Activated T-cell treated with anti-CD3 and anti-CD28 coated beads for 4 hours (primary cell): Measurements from ENCODE around the gene INPP5D.
"Not testable (repeated sequence)": the region's sequence is repeated elsewhere in the genome, so short reads cannot be mapped to it uniquely, and the experiment has no call there.

Experiments
- DNase-seq: peaks from one replicate; pipeline ENCODE4 v3.0.0-alpha.2; 2020

INPP5D gene

GRCh38 chr2:233184669-233185068, 124.5 kb downstream of the INPP5D start:
- no peak for DNase-seq

- no peak for DNase-seq
Observed at GRCh38 chr2:233185330-233185729, 125.2 kb downstream of the INPP5D start.

- no peak for DNase-seq
Observed at GRCh38 chr2:233185963-233186362, 125.8 kb downstream of the INPP5D start.

- no peak for DNase-seq
Observed at GRCh38 chr2:233186851-233187250, 126.7 kb downstream of the INPP5D start.

- DNase-seq: no peak
Observed at GRCh38 chr2:233189025-233189424, 128.9 kb downstream of the INPP5D start.

- DNase-seq: not testable (repeated sequence)
Observed at GRCh38 chr2:233191016-233191415, 130.9 kb downstream of the INPP5D start.

GRCh38 chr2:233193738-233194137, 133.6 kb downstream of the INPP5D start:
- DNase-seq: no peak

GRCh38 chr2:233195027-233195426, 134.9 kb downstream of the INPP5D start:
- DNase-seq: no peak

GRCh38 chr2:233197022-233197421, 136.9 kb downstream of the INPP5D start:
- DNase-seq: no peak

- no peak for DNase-seq
Observed at GRCh38 chr2:233198026-233198425, 137.9 kb downstream of the INPP5D start.

GRCh38 chr2:233199870-233200269, 139.7 kb downstream of the INPP5D start:
- no peak for DNase-seq

GRCh38 chr2:233200790-233201189, 140.6 kb downstream of the INPP5D start:
- not testable (repeated sequence) for DNase-seq

- DNase-seq: no peak
Observed at GRCh38 chr2:233201258-233202013, 141.3 kb downstream of the INPP5D start.

GRCh38 chr2:233202531-233202944, 142.4 kb downstream of the INPP5D start:
- no peak for DNase-seq

GRCh38 chr2:233203060-233203459, 142.9 kb downstream of the INPP5D start:
- no peak for DNase-seq

GRCh38 chr2:233204286-233204936, 144.3 kb downstream of the INPP5D start:
- no peak for DNase-seq

GRCh38 chr2:233208382-233209116, 148.4 kb downstream of the INPP5D start:
- DNase-seq: no peak

- DNase-seq: no peak
Observed at GRCh38 chr2:233209117-233209532, 149.0 kb downstream of the INPP5D start.

GRCh38 chr2:233209533-233210171, 149.5 kb downstream of the INPP5D start:
- DNase-seq: no peak

GRCh38 chr2:233210281-233210680, 150.1 kb downstream of the INPP5D start:
- no peak for DNase-seq

- no peak for DNase-seq
Observed at GRCh38 chr2:233210843-233211547, 150.9 kb downstream of the INPP5D start.

GRCh38 chr2:233211548-233211895, 151.4 kb downstream of the INPP5D start:
- DNase-seq: no peak

- DNase-seq: no peak
Observed at GRCh38 chr2:233213011-233213410, 152.9 kb downstream of the INPP5D start.
